Islet of Langerhans (tissue), 1 donor: Measurements from ENCODE around the gene RPS17.

Source experiments
- FAIRE-seq: peaks from one replicate; lab custom pipeline; 2011; peaks lifted over from hg19 to GRCh38; lab: Jason Lieb, UNC

Gene RPS17

DNA sequence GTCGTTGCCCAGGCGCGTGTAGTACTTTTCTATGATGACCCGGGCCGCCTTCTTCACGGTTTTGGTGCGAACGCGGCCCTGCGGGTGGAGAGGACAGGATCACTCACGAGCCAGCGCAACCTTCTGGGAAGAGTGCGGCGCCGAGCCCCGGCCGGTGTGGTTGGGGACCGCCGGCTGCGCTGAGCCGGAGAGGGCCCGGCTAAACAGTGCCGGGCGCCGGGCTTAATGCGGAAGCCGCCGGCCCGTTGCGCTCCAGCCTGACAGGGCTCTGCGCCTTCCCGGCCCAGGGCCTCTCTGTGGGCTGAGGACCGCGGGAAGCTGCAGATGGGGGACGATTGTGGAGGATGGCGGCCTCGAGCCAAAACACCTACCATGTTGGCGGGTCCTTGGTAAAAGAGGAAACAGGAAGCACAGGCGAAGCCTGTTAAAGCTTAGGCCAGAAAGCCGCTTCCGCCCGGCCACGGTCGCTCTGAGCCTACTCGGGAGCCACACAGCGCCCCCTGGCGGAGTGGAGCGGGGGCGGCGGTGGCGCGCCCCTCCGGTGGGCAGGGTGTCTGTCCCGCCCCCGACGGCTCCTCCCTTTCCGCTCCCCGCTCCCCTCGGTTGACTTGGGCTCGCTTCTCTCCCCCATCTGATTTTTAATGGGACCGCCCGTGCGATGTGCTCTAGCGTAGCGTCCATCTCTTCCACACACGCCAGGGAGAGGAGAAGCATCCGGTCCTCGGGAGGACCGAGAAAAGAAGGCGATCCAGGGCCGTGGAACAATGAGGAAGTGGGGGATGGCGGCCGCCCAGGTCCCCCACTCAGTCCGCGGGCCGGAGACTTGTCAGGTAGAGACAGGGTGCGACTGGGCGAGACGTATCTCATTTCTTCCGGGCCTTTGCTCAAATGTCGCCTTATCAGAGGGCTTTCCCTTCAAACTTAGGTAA is at the start of gene RPS17:
RPS17 (minus strand) TSS at position 403 of the 929 bp plus-strand sequence; CDS start at position 374, 29 bp downstream.
- FAIRE-seq = no peak

DNA sequence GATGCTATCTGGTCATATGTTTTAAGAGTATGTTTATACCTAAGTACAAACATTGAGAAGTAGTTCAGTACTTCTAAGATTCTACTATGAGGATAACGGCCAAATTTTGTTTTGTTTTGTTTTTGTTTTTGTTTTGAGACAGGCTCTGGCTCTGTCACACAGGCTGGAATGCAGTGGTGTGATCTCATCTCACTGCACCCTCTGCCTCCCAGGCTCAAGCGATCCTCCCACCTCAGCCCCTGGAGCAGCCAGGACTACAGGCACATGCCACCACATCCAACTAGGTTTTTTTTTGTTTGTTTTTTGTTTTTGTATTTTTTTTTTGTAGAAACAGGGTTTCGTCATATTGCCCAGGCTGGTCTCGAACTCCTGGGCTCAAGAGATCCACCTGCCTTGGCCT is 47.5 kb upstream of the RPS17 start:
- no peak for FAIRE-seq

- no peak for FAIRE-seq
Observed at GRCh38 chr15:82585072-82585471, 44.8 kb upstream of the RPS17 start.

GRCh38 chr15:82580713-82581112 is 40.5 kb upstream of the RPS17 start:
- no peak for FAIRE-seq

GRCh38 chr15:82575335-82575734 is 35.1 kb upstream of the RPS17 start:
- no peak for FAIRE-seq

DNA sequence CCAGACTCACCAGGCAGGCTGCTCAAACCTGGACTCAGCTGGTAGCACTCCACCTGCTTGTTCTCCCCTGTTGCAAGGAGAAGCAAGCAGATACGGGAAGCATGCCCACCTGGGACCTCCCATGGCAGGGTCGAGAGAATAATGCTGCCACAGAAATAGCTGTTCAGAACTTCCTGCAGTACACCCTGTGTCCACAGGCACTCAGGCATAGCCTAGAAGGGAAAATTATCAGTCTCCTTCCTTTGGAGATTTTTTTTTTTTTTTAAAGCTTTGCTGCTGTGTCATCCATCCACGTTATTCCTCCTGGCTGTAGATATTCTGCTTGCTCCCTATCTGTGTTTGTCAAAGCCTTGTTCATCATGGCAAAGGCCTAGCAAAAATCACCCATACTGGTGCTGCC is 32.7 kb upstream of the RPS17 start:
- no peak for FAIRE-seq

- no peak for FAIRE-seq
Observed at GRCh38 chr15:82572311-82572710, 32.1 kb upstream of the RPS17 start.

DNA sequence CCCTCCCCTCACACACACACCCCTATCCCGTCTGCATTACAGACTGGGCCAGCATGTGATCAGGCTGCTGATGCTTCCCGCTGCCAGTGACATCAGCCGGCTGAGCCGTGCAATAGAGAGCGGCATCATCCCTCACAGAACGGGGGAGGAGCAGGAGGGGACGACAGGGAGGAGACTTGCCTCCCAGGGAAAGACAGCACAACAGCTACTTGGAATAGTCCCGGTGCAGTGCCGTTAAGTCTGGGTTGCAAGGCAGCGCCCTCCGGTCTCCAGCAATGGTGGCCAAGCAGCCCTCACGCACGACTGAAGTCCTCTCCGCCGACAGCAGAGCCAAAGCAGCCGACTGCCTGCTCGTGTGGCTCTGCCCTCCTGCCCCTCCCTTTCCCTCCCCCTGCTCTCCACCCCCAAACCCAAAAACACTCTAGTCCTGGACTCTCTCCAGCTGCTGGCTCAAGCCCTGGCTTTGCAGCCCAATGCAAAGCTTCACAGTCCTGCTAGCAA is 31.5 kb upstream of the RPS17 start:
- FAIRE-seq = no peak

DNA sequence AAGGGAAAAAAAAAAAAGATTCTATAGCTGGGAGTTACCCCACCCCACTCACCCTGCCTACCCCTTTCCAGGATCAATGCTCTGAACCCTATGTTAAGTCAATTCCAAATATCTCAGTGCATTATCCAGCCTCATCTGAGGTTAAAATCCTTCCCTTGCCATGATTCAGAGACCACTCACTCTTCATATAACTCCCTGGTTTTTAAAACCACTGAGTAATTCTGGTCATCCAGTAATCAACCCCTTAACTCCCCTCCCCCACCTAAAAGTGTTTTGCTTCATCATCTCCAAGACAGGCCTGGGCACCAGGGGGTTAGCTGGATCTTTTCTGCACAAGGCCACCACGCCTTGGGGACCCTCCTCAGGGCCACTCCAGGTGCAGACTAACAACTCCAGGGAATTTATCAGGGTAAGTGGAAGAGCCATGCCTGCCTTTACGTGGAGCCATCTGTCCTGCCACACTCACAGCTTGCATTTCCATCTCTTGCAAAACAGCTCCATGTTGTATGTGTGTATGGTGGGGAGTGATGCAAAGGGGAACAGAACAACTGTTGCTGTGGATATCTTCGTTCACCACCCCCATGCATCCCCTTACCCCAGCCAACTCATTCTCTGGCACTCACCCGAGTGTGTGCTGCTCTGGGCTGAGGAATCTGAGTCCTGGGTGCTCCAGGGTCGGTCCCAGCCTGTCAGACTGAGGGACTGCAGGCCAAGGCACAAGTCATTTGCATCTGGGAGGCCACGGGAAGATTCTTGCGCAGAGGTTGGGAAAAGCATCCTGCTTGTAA is 30.7 kb upstream of the RPS17 start:
- FAIRE-seq = no peak

DNA sequence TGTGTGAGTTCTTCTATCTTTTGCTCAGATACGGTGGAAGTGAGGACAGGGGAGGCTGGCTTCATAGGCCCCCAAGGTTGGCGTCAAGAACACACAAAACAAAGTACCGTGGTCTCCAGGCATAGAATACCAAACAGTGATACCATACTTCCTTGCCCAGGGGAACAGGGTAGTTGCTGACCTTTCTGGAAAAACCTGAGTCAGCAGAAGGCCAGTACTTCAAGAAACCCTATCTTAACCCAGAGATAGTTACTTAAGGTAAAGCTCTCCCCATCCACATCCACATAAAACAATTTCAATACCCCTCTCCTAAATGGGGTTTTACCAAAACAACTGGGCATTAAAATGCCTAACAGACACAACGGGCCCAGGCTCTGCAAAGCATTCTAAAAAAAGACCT is 29.6 kb upstream of the RPS17 start:
- FAIRE-seq = no peak

DNA sequence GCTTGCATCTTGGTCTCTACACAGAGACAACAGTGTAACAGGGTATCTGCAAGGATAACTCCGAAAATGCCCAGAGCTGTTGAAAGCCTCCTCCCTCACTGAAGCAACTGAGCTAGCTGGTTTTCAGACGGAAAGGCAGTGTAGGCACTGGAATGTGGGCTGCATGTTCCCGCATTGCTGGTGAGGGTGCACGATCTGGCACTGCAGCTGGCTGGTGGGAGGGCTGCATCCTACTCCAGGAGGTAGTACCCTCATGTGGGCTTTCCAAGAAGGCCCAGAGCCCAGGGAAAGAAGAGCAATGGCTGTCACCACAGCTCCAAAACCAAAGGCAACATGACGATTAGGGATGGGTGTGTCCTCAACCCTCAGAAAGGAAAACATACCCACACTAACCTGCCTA is 28.7 kb upstream of the RPS17 start:
- no peak for FAIRE-seq

- FAIRE-seq = no peak
Observed at GRCh38 chr15:82567661-82568060, 27.4 kb upstream of the RPS17 start.

- FAIRE-seq = no peak
Observed at GRCh38 chr15:82566690-82567089, 26.4 kb upstream of the RPS17 start.

GRCh38 chr15:82558502-82558901 is 18.2 kb upstream of the RPS17 start:
- no peak for FAIRE-seq

GRCh38 chr15:82556315-82557035 is 16.2 kb upstream of the RPS17 start:
- no peak for FAIRE-seq

DNA sequence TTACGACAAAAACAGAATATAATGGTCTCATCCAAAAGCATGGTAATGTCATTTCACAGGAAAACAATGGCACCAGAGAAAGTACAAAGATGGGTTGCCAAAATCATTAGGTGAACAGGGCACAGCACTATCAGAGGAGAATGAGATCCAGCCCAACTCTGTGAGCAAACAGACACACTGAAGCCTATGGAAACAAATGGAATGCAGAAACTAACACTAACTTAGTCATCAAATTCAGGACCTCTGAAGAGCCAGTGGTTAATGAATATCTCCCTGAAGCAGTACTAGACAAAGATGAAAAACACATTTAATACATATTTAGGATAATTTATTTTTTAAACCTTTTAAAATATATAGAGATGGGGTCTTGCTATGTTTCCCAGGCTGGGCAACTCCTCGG is 14.6 kb upstream of the RPS17 start:
- FAIRE-seq = no peak

DNA sequence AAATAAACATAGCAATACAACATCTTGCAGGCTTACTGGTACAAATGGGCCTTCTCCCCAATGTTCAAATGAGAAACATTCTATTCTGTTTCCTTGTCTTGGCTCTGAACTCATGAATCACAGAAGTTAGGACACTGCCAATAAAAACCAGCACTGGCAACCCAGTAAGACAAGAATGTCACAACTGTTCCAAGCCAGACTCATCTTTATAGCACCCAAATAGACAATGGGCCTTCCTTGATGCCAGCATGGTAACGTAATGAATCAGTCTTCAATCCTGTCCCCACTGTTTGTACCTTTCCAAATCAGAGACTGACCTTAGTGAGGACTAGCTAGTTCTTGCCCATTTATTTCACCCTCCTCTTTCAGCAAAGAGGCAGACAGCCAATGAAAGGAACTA is 14.1 kb upstream of the RPS17 start:
- FAIRE-seq = no peak

- FAIRE-seq = no peak
Observed at GRCh38 chr15:82553846-82554245, 13.6 kb upstream of the RPS17 start.

- no peak for FAIRE-seq
Observed at GRCh38 chr15:82552861-82553260, 12.6 kb upstream of the RPS17 start.

DNA sequence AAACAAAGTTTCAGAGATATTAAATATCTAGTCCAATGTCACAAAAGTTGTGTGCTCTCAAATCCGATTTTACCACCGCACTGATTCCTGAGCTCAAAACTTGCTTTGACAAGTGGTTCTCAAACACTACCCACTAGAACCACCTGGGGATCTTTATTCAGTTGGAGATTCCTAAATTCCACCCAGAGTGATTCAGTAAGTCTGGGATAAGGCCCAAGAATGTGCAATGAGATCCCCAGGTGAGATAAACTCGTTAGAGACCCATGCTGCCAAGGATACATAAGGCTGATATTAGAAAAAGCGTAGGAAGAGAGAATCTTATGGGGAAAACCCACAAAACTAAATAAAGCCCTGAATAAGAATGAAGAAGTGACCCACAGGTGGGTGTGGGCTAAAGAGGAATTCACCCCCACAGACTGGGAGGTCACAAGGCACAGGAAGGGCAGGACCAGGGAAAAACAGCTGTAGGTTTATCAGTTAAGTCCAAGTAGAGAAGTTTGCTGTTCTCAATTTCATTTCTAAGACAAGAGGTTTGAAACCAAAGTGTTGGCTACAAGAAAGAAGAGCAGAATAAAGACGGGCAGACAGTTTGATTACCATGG is 11.5 kb upstream of the RPS17 start:
- no peak for FAIRE-seq

DNA sequence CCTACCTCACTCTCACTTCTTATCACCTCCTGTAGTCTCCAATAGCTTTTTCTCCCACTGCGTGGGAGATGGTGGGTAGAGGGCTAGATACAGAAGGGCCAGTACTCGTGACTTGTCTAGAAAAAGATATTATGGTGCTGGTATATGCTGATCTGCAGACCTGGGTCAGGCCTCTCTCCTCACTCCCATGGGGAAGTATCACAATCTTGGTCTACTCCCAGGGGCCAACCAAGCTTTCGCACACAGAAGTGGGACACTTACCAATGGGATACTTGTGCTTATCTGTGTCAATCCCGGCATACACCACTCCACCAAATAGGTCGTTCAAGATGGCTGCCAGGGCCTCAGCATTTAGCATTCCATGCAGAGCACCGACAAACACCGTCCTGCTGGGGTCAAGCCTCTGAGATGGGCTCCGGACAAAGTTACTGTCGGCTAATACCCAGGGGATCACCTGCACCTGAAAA is 9.0 kb upstream of the RPS17 start:
- FAIRE-seq = no peak

DNA sequence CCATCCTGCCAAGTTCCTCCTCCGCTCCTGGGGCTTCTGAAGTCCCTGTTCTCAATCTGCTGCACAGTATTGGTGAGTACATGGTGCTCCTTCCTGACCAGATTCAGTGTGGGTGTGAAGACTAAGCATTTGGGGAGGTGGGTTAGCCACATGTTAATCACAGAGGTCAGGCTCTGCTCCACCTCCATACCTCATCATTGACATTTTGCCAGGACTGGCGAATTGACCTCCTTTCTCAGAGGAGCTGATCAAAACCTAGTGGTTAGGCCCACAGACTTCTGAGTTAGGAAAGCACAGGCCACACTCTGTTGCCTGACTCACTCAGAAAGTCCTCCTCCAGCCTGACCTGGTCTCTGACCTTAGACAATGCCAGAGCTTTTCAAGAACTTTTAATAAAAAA is 8.4 kb upstream of the RPS17 start:
- FAIRE-seq = no peak
